ENCODE data around the gene C1orf174.

The C1orf174 gene

DNA sequence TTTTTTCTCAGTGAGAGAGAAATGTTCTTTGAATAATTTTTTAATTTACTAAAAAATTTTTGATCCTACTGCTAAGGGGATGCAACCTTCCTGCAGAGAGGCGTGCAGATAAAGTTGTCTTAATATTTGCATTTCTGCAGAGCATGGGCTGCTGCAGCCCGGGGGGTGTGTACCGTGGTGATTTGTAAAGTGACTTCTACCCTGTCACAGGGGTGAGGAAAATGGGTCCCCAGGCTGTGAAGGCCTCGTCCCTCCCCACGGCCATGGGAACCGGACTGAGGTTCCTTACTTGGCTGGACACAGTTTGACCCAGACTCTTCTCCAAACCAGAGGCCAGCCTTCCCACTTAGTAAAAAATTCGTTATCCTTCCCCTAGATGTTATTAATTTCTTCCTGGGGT, 9.5 kb upstream of the C1orf174 start:
- no peak for DNase-seq (ENCODE audit: low spot score)

DNA sequence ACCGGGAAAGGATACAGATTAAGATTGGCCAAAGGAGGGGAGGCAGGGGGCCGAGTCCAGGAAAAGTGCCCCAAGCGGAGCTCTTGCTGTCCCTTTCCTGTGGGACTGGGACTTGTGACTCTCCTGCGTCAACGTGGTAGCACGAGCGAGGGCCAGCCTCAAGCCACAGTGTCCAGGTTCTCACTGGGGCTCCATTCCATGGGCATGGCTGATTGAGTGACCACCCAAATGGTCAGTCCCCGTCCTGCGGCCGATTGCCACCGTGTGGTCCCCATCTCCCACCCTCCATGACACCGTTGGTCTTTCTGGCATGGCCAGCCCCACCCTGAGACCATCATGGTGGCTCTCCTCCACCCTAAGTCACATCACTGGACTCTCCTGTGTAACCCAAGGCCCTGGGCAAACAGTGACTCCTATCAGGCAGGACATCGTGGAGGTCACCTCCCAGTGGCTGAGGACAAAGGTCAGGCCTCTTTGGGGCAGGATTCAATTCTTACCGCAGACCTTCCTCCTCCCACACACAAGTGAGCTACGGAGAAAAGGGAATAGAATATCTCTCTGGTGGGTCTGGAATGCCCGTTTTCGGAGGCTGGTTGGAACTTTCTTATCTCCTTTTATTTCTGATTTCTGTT, 8.9 kb upstream of the C1orf174 start:
- DNase-seq (ENCODE audit: low spot score) = no peak

DNA sequence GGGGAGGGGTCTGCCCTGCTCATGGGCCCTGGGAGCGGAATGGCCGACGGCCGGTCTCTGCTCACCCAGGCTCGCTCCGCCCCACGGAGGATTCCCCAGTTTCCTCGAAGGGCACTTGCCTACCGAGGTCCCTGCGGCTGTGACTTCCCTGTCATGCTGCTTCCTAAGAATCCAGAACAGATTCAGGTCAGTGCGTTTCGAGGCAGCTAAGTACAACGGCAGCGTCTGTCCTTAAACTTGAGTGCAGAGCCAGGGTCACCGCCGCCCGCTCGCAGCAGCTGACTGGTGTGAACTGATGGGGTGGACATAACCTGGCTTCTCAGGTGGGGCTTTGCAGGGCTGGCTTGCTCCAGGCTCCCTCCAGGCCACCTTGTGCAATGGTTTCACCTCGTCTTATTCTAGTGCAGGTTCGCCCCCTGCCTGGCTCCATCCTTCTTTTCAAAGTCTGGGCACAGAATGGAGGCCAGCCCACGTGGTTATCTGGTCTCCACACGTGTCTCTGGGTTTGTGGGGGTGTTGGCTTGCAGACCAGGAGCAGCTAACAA, 7.6 kb upstream of the C1orf174 start:
- no peak for DNase-seq (ENCODE audit: low spot score)

DNA sequence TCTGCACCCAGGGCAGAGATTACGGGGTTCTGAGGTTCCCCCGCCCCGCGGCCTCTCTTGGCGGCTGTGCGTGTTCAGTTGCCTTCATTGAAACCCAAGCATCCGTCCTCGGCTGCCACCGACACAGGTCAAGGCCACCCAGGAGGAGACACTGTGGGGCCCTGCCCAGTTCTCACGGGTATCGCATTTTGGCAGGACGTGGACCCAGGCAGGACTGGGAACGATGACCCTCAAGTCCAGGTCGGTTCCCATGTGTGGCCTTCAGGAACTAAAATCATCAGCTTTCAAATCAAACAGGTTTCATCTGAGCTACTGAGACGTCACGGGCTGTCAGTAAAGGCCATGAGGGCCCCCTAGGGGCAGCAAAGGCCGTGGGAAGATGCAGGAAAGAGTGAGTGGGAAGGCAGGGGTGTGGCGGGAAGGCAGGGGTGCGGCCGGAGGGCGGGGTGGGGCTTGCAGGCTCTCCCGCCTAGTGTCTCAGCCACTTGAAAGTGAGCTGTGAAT, 7.0 kb upstream of the C1orf174 start:
- DNase-seq (ENCODE audit: low spot score) = no peak

DNA sequence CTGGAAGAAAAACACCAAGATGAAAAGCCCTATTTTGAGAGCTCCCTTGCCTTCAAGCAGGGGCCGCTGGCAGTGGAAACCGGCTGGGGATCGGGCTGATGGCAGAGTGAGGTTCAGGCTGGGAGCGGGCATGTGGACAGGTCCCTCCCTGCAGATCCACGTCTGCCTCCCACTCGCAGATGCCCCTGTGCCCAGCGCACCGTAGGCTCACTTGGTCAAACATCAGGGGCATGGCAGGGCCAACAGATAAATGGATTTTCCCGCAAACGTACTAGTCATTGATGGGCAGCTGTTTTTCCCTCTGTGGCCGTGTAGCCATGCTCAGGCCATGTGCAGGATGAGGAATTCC, 6.6 kb upstream of the C1orf174 start:
- no peak for DNase-seq (ENCODE audit: low spot score)

DNA sequence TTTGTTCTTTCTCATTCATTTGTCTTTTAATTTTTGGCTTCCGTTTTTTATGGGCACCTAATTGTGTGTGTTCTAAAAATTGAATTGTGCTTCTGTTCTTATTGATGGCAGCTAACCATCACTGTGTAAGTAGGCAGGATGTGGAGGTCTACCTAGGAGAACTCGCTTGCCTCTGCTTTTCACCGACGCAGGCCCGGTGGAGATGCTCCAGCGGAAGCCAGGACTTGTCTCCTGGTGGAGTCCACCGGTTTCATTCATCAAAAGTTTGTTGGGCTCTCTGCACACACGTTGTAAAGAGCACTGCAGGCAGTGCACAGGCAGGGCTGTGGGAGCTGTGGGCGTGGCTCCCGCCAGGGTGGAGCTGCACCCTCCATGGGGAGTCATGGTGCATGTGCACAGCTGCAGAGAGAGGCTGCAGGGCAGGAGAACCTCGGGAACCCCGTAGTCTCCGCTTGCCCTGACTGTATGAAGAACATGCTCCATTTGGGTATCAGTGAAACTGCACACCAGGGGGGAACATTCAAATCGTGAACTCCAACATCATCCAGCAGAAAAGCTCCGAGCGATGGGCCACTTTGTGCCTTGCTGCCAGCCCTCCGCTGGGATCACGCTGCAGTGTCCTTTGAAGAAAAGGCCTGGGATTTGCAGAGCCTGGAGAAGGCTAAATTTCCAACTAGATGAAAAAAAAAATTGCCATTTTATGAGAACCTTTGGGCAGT, 6.0 kb upstream of the C1orf174 start:
- DNase-seq (ENCODE audit: low spot score) = no peak

DNA sequence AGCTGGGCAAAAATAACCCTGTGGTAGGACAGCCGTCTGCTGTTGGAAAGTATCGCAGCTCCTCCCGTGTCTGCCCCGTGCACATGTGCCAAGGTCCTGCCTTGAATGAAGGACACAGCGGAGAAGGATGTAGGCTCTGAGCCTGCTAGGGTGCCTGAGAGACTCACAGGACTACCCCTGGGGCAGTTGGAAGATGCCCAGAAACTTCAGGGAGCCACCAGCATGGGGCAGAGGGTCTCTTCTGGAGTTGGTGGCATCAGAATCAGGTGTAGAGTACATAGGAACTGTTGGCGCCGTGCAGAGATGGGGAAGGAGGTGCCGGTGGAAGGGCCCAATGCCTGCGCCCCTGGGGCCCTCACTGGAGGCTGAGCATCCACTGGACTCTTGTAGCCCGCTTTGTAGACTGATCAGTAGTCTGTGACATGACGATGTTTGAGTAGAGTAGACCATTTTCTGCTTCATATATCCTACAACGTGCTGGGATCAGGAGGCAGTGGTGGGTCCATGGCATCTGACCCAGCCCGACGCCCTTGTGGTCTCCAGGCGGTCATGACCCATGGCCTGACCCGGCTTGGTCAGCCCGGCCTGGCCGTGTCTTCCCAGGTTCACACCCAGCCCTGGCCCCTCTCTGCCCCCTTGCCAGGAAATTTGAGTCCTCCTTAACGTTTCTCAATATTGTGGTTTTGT, 5.3 kb upstream of the C1orf174 start:
- no peak for DNase-seq (ENCODE audit: low spot score)

DNA sequence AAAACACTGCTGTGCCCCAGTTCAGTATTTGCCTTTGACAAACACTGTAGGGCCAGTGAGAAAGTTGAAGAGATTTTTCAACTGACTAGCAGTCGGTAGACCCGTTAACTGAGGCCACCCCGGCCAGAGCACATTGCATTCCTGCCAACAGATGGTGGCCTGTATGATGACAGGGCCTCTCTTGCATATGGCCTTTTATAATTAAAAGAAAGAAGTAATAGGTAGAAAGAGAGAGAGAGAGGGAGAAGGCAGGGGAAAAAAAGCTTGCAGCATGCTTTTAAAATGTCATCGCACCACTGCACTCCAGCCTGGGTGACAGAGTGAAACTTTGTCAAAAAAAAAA, 4.7 kb upstream of the C1orf174 start:
- no peak for DNase-seq (ENCODE audit: low spot score)

DNA sequence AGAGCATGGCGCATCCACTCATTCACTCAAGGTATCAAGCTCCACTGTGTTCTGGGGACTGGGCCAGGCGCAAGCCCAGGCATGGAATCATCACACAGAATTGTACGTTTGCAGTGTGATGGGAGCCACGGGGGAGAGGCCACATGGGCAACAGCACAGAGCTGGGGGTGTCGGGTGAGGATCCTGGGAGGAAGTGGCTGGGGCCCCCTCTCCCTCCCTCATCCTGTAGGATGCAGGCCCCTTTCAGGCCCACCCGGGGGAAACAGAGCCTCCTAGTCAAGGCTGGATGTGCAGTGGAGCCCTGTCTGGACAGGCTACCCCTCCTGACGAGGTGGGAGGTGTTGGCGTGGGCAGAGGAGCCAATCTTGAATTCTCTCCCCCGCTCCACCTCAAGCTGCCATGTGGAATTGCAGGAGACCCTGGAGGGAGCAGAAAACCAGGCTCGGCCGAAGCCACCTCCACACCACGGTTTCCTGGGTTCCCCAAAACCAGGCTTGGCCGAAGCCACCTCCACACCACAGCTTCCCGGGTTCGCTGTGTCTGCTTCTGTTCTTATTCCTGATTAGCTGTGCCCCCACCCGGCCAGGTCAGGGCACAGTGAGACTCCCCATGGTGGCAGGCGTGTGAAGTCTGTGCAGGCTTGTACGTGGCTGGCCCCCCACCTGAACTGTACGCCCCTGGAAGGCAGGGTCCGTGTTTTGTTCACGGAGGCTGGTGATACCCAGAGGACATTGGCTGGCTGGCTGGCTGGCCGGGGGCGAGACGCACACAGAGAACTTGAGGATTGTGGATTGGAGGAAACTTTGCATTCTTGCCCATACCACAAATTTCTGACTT, 4.2 kb upstream of the C1orf174 start:
- DNase-seq (ENCODE audit: low spot score) = no peak

DNA sequence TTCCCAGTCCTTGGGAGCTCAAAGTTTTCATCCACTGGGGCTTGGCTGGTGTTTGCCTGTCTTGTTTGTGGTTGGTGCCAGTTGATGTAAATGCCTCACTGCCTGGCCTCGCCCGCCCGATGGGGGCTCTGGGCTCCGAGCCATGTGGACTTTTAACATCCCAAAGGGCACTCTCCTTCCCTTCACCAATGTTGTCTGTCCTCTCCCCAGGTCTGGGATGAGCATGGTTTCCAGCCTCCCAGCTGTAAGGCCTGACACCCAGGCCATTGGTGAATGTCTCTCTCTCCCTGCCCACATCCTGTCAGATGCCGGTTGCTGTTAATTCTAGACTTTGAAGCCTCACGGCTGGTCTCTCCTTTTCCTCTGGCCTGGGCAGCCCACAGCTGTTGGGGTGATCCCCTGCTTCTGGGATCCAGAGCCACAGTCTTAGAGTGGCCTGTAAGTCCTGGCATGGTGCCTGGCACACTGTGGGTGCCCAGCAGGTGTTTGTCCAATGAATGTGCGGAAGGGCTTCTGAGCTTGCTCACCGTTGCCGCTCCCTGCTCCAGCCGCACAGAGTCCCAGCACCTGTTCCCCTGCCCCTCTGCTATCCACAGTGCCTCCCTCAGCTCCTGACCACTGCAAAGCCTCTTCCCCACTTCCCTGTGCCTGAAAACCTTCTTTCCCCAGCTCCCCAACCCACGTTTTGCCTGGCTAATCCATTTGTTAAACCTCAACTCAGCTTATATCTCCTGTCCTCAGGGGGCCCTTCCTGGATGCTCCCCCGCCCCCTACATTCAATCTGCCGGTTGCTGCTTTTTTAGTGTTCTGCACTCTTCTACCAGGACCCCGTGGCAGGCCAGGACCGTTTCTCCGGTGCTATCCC, 3.3 kb upstream of the C1orf174 start:
- no peak for DNase-seq (ENCODE audit: low spot score)

DNA sequence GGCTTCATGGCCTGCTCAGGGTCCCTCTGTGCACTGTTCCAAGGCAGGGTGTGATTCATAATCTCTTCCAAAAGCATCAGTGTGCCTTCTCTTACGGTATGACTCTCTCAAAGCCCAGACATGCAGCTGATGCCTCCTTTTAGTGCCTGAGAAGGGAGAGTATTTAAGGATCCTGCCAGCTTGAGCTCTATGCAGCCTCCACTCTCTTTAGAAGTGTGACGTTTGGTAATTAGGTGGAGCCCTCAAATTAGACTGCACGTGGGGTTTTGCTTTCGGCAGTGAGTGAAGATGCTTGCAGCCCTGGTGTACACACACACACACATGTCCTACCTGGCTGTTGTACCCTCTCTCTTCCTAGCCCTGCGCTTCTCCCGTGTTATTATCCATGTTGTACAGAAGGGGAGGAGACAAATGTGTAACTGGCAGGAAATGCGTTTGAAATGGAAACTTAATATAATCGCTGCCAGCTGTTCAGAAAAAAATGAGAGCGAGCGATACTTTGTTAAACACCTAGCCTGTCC, 2.6 kb upstream of the C1orf174 start:
- DNase-seq (ENCODE audit: low spot score) = no peak

DNA sequence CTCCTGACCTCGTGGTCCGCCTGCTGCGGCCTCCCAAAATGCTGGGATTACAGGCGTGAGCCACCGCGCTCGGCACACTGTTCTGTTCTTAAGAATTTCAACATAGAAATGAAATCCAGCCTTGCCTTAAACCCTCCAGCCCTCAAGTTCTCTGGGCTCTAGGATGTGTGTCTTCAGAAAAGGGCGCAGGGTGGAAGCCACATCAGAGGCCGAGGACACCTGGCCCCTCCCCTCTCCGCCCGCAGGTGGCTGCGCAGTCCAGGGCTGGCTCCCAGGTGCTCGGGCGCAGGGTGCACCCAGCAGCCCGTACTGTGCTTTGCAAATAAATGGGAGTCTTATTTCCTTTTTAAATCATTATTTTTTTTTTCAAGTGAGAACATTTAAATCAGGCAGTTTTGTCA, 2.0 kb upstream of the C1orf174 start:
- DNase-seq (ENCODE audit: low spot score) = no peak

DNA sequence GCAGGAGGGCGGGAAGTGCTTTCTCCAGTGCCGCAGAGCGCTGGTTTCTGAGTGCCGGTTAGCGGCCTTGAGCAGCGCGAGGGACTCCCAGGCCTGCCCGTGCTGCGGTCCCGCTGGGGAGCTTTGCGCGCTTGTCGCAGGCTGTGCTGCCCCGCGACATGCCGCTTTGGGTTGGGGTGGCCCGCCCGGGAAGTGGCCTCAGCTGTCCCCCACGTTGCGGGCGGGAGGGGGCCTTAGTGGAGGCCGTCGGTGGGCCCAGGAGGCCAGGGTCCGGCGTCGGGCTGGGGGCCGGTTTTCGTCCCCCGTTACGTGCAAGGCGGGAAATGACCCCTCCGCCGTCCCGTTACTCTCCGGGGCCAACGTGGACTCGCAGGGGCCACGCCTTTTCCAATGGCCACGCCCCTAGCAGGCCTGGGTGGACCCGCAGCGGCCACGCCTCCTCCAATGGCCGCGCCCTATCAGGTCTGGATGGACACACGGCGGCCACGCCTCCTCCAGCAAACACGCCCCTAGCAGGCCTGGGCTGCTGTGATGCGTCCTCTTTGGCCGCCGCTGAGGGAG, 977 bp upstream of the C1orf174 start:
- DNase-seq (ENCODE audit: low spot score) = peak; percentile 96

DNA sequence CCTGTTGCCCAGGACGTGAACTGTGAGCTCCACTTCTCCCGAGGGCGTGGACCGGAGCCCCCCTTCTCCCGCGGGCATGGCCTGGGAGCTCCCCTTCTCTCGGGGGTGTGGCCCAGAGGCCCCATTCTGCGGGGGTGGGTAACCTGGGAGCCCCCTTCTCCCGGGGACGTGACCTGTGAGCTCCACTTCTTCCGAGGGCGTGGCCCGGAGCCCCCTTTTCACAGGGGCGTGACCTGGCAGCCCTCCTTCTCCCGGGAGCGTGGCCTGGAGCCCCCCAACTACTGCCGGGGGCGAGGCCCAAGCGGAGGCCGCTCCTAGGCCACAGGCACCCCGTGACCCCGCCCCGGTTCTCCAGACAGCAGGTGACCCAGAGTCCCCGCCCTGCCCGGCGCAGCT, 320 bp downstream of the C1orf174 start:
- no peak for DNase-seq (ENCODE audit: low spot score)

DNA sequence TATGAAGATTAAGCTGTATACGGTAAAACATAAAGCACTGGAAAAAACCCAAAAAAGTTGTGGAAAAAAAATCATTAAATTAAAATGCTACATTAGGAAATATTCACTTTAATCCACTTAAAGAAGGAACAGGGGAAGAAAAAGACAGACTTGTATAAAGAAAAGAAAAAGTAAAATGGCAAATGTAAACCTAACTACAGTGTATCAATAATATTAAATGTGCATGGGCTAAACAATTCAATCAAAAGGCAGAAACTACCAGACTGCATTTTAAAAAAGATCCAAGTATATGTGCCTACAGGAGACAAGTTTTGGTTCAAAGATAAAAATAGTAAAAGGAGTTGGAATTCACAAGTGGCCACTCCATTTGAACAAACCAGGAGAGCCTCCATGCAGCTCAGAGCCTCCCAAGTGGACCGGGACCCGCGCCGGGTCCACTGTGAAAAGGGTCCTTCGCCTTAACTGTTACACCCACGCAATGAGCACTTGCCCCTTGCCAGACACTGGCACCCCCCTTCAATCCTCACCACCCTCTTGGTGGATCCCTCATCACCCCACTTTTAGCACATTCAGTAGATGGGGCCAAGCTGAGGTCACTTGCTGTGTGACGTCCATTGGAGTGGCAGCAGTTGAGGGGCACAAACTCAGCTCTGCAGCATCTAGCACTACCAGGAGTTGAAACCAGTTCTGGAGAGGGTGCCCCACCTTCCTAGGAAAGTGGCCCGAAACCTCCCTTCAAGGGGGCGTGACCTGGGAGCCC, 898 bp downstream of the C1orf174 start:
- DNase-seq (ENCODE audit: low spot score) = no peak

DNA sequence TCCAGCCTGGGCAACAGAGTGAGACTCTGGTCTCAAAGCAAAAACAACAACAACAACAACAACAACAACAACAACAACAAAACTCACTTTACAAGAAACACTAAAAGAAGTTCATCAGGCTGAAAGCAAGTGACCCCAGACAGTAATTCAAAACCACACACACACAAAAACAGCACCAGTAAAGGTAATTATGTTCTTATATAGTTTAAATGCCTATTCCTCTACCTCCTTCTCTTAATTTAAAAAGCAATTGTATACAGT, 1.7 kb downstream of the C1orf174 start:
- DNase-seq (ENCODE audit: low spot score) = no peak

DNA sequence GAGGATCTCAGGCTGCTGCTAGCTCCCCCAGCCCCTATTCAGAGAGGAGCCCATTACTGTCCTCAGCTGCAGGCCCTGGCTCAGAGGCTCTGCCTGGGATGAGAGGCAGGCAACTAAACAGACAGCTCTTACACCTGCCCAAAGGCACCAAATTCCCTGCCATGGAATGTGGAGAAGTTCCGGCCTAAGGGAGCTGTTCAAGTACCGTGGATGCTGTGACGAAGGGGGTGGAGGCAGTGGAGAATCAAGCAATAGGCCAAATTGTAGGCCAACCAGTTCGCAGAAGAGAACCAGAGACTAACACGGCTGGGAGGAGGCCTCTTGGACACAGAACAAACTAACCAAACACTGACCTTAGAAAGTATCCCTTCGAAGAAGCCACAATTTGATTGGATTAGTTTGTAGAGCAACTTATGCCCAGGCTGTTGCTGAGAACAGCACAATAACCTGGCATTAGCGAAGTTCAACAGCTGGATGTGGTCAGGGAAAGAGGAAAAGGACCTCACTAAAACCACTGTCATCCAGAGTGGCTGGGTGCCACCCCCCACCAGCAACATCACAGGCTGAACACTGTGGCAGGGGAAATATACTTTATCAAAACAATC, 3.6 kb downstream of the C1orf174 start:
- no peak for DNase-seq (ENCODE audit: low spot score)

DNA sequence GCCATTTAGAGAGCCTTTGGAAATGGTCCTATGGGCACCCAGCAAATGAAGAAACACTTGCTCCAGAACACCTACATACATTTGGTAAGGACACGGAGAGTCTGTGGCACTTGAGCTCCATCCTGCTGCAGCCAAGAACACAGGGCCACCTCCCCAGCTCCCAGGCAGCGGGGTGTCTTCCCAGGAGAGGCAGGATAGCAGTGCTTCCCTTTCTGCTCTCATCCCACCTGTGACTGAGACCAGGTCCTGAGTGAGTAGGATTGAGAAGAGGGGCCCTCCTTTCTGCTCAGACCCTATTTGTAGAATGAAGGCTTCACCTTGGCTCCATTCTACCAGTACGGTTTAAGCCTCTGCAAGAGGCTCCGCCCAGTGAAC, 4.1 kb downstream of the C1orf174 start:
- DNase-seq (ENCODE audit: low spot score) = no peak

DNA sequence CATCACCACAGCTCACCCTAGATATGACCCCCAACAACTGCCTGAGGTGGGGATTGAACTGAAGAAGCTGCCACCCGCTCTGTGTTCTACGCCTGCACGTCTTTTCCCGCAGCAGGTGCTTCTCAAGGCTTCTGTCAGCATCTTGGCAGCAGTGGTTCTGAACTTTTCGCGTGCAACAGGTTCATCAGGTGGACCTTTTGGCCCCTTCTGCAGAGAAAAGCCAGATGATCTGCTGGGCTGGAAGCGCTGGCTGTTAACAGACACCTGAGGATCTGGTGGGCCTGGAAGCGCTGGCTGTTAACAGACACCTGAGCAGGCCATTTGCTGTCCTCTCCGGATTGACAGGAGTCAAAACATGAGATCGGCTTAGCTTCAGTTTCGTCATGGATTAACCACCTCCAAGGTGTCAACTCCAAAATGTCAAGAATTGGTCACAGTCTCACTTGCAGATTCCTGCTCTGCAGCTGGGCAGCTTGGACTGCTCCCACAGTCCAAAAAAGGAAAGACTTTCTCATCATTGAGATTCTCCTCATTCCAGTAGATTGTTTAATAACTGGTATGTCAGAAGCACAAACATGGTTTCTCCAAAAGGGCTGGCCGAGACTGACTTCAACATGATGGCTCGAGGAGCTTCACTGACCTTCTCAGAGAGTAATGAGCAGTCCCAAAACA, 4.7 kb downstream of the C1orf174 start:
- no peak for DNase-seq (ENCODE audit: low spot score)

All from kidney capillary endothelial cell (primary cell).